Naive B cell (primary cell): ENCODE data around the gene RGS11. TPM values are rescaled to one million over a fixed set of nuclear protein-coding genes. Genes with fewer than 3 reads are reported as not detected.

Source experiments
- ATAC-seq, 2 donors: fragments of 150-1000 bp; cut with Tn5 transposase; 2 replicates each; pipeline ENCODE4 v1.10.0; 2021; ENCODE audit warnings: low read depth in 2 of 2, mild to moderate bottlenecking in 2 of 2, moderate library complexity in 2 of 2
- DNase-seq: peaks from one replicate; pipeline ENCODE4 v3.0.0; 2022
- H3K27ac Mint-ChIP-seq, 6 donors: one replicate each; pipeline ENCODE4 v1.8.0; 2020 to 2022; ENCODE audit warnings: mild to moderate bottlenecking in 6 of 6, mixed read lengths in 6 of 6, moderate library complexity in 5 of 6, inconsistent platforms in 2 of 6
- H3K27me3 Mint-ChIP-seq, 3 donors: one replicate each; pipeline ENCODE4 v1.8.0; 2021 to 2022; ENCODE audit warnings: mixed read lengths in 3 of 3, mild to moderate bottlenecking in 1 of 3
- H3K36me3 Mint-ChIP-seq, 2 donors: one replicate each; pipeline ENCODE4 v1.8.0; 2020 to 2022; ENCODE audit warnings: mixed read lengths in 2 of 2, inconsistent platforms in 1 of 2, mild to moderate bottlenecking in 1 of 2
- H3K4me1 Mint-ChIP-seq, 3 donors: one replicate each; pipeline ENCODE4 v1.8.0; 2020 to 2022; ENCODE audit warnings: mixed read lengths in 3 of 3, inconsistent platforms in 1 of 3, mild to moderate bottlenecking in 1 of 3, moderate library complexity in 1 of 3
- H3K4me3 Mint-ChIP-seq, 8 donors: one replicate each; pipeline ENCODE4 v1.8.0; 2020 to 2022; ENCODE audit warnings: mild to moderate bottlenecking in 8 of 8, mixed read lengths in 8 of 8, moderate library complexity in 8 of 8, inconsistent platforms in 2 of 8
- H3K9me3 Mint-ChIP-seq, 7 donors: one replicate each; pipeline ENCODE4 v1.8.0; 2020 to 2022; ENCODE audit warnings: mixed read lengths in 7 of 7, mild to moderate bottlenecking in 5 of 7, inconsistent platforms in 2 of 7, moderate library complexity in 1 of 7
- polyA plus RNA-seq, 6 donors: library from polyadenylated mRNA; unstranded; fragments of 300-500 nt; fragmentation: Illumina TruSeq; gene quantifications; one replicate each; pipeline ENCODE4 v1.2.3, GENCODE V29; 2021; ENCODE audit warnings: low read depth in 6 of 6

The RGS11 gene
- polyA plus RNA-seq, 6 donors from 2014 or later = 0.14 TPM; not detected in 5

- Mint-ChIP-seq H3K27ac (no peak overlapping the region), H3K27me3 (no peaks in the 10 kb centered on the region), H3K4me3 (no peak overlapping the region), H3K9me3 (no peaks in the 10 kb centered on the region), H3K4me1 (peaks cover 0 to 3% (median 3%) of the 10 kb centered on the region in 3 donors), H3K36me3 (peaks cover 0 to 8% of the 10 kb centered on the region in 2 donors)
- DNase-seq = no peak
- no peak for ATAC-seq
These were observed 14.4 kb upstream of the RGS11 start for GRCh38 chr16:290015-290680.

GRCh38 chr16:289395-289997 lies 13.8 kb upstream of the RGS11 start:
- no peak overlapping the region for H3K4me3 Mint-ChIP-seq
- peaks cover 0 to 8% of the 10 kb centered on the region in 2 donors for H3K36me3 Mint-ChIP-seq
- no peaks in the 10 kb centered on the region for H3K9me3 Mint-ChIP-seq

GRCh38 chr16:287981-288920 lies 12.5 kb upstream of the RGS11 start:
- Mint-ChIP-seq H3K9me3 (no peaks in the 10 kb centered on the region), H3K4me3 (no peak overlapping the region), H3K4me1 (peaks cover 0 to 3% (median 3%) of the 10 kb centered on the region in 3 donors), H3K27ac (no peak overlapping the region), H3K27me3 (no peaks in the 10 kb centered on the region), H3K36me3 (peaks cover 0 to 8% of the 10 kb centered on the region in 2 donors)
- DNase-seq (no peak), ATAC-seq (no peak)

More at GRCh38 chr16:289395-289997, 13.8 kb upstream of the RGS11 start:
- Mint-ChIP-seq H3K27me3 (no peaks in the 10 kb centered on the region), H3K27ac (no peak overlapping the region), H3K4me1 (peaks cover 0 to 3% (median 3%) of the 10 kb centered on the region in 3 donors)
- DNase-seq (no peak), ATAC-seq (no peak)

- Mint-ChIP-seq H3K4me1 (peaks cover 0 to 3% (median 0%) of the 10 kb centered on the region in 3 donors), H3K27me3 (no peaks in the 10 kb centered on the region), H3K4me3 (no peak overlapping the region), H3K36me3 (peaks cover 0 to 8% of the 10 kb centered on the region in 2 donors), H3K9me3 (no peaks in the 10 kb centered on the region), H3K27ac (no peak overlapping the region)
- ATAC-seq (no peak), DNase-seq (no peak)
These were observed 11.6 kb upstream of the RGS11 start for GRCh38 chr16:287298-287811.

- H3K36me3 Mint-ChIP-seq = peaks cover 0 to 8% of the 10 kb centered on the region in 2 donors
- no peaks in the 10 kb centered on the region for H3K9me3 Mint-ChIP-seq
- no peak overlapping the region for H3K27ac Mint-ChIP-seq
- H3K4me3 Mint-ChIP-seq = no peak overlapping the region
- no peak for DNase-seq
- peaks cover 0 to 3% (median 0%) of the 10 kb centered on the region in 3 donors for H3K4me1 Mint-ChIP-seq
- peaks cover 0 to 5% (median 0%) of the 10 kb centered on the region in 3 donors for H3K27me3 Mint-ChIP-seq
- ATAC-seq = no peak
These were observed 10.9 kb upstream of the RGS11 start for GRCh38 chr16:286491-287297.

- no peak for ATAC-seq
These were observed 9.7 kb upstream of the RGS11 start for GRCh38 chr16:285146-286055.

GRCh38 chr16:284204-285120 lies 8.7 kb upstream of the RGS11 start:
- Mint-ChIP-seq H3K4me1 (peaks cover 0 to 3% (median 0%) of the 10 kb centered on the region in 3 donors), H3K36me3 (peaks cover 0 to 8% of the 10 kb centered on the region in 2 donors), H3K9me3 (no peaks in the 10 kb centered on the region), H3K27ac (no peak overlapping the region), H3K4me3 (no peak overlapping the region), H3K27me3 (peaks cover 0 to 14% (median 8%) of the 10 kb centered on the region in 3 donors)
- ATAC-seq = no peak
- no peak for DNase-seq

More at GRCh38 chr16:285146-286055, 9.7 kb upstream of the RGS11 start:
- Mint-ChIP-seq H3K4me3 (no peak overlapping the region), H3K4me1 (peaks cover 0 to 3% (median 0%) of the 10 kb centered on the region in 3 donors), H3K9me3 (no peaks in the 10 kb centered on the region), H3K36me3 (peaks cover 0 to 8% of the 10 kb centered on the region in 2 donors), H3K27ac (no peak overlapping the region), H3K27me3 (peaks cover 0 to 14% (median 7%) of the 10 kb centered on the region in 3 donors)
- no peak for DNase-seq

- Mint-ChIP-seq H3K27ac (no peak within 1 kb of the TSS), H3K9me3 (no peaks in the 10 kb centered on the region), H3K4me3 (no peak within 1 kb of the TSS), H3K27me3 (peaks cover 5 to 26% (median 15%) of the 10 kb centered on the region in 3 donors), H3K36me3 (peaks cover 0 to 5% of the 10 kb centered on the region in 2 donors), H3K4me1 (peaks cover 0 to 3% (median 0%) of the 10 kb centered on the region in 3 donors)
- no peak for ATAC-seq
- no peak for DNase-seq
These were observed 7.5 kb upstream of the RGS11 start, which contains the start of gene PDIA2 for GRCh38 chr16:283033-283805. TSS of gene PDIA2 (plus strand) at chr16:283164. CDS start at chr16:283170, 6 bp downstream.

GRCh38 chr16:282491-282890 lies 6.7 kb upstream of the RGS11 start:
- H3K27ac Mint-ChIP-seq = no peak overlapping the region
- DNase-seq (no peak), ATAC-seq (no peak)

GRCh38 chr16:281660-282255 lies 6.0 kb upstream of the RGS11 start:
- Mint-ChIP-seq H3K9me3 (no peaks in the 10 kb centered on the region), H3K4me1 (peaks cover 0 to 3% (median 0%) of the 10 kb centered on the region in 3 donors), H3K36me3 (no peaks in the 10 kb centered on the region), H3K4me3 (no peak overlapping the region), H3K27ac (no peak overlapping the region), H3K27me3 (peaks cover 9 to 37% (median 22%) of the 10 kb centered on the region in 3 donors)
- ATAC-seq = no peak
- DNase-seq = no peak

More at GRCh38 chr16:282491-282890, 6.7 kb upstream of the RGS11 start:
- H3K4me1 Mint-ChIP-seq = peaks cover 0 to 3% (median 0%) of the 10 kb centered on the region in 3 donors
- H3K4me3 Mint-ChIP-seq = no peak overlapping the region
- H3K36me3 Mint-ChIP-seq = no peaks in the 10 kb centered on the region
- H3K9me3 Mint-ChIP-seq = no peaks in the 10 kb centered on the region
- H3K27me3 Mint-ChIP-seq = peaks cover 5 to 29% (median 15%) of the 10 kb centered on the region in 3 donors
